SK-N-SH (cell line): ENCODE measurements around the gene CACNA1G. TPM values are rescaled to one million over a fixed set of nuclear protein-coding genes. Genes with fewer than 3 reads are reported as not detected.

Source experiments
- CTCF ChIA-PET: fragments of 300-600, 350-600 bp; formaldehyde crosslinking; extraction: SDS; loops from one replicate; lab custom pipeline; 2021; lab: Yijun Ruan, JAX
- POLR2A ChIA-PET: fragments of 350-600 bp; sonication (Branson Sonifier 250); formaldehyde crosslinking; extraction: SDS; loops from one replicate; lab custom pipeline; 2020; ENCODE audit warnings: antibody characterized with exemption, inconsistent platforms; lab: Yijun Ruan, JAX
- DNase-seq: peaks from one replicate; pipeline ENCODE4 v3.0.0; 2012
- H2AFZ ChIP-seq: fragments of 200-600 bp; sonication (generic); 2 replicates; pipeline ENCODE4 v1.8.1; 2016; ENCODE audit warnings: antibody characterized with exemption, mild to moderate bottlenecking, low read depth
- H3F3A ChIP-seq: fragments of 200-600 bp; sonication (generic); replicated peaks from 2 replicates; pipeline ENCODE3; 2016; ENCODE audit warnings: antibody characterized with exemption, mild to moderate bottlenecking; ENCODE audit not compliant: insufficient read depth
- H3K27ac ChIP-seq, 2 experiments: fragments of 200-500 bp in 1 of 2; fragments of 200-600 bp in 1 of 2; sonication (Bioruptor generic) in 1 of 2; sonication (generic), shearing (Covaris generic) in 1 of 2; 2 replicates each; pipeline versions ENCODE4 v1.5.1 to v1.6.1; 2014 to 2016; ENCODE audit warnings: low read depth in 2 of 2, inconsistent platforms in 1 of 2, low read length in 1 of 2, mild to moderate bottlenecking in 1 of 2, mixed read lengths in 1 of 2
- H3K27me3 ChIP-seq: fragments of 200-600 bp; sonication (generic), shearing (Covaris generic); 2 replicates; pipeline ENCODE4 v1.6.1; 2016; ENCODE audit warnings: mixed run types; ENCODE audit not compliant: insufficient read depth
- H3K36me3 ChIP-seq, 2 experiments: fragments of 200-500 bp in 1 of 2; fragments of 200-600 bp in 1 of 2; sonication (Bioruptor generic) in 1 of 2; sonication (generic) in 1 of 2; replicated peaks in 1 of 2; 2 replicates each; pipeline versions ENCODE3 to v1.5.1; 2014 to 2016; ENCODE audit warnings: low read length in 1 of 2, mild to moderate bottlenecking in 1 of 2; ENCODE audit not compliant: insufficient read depth in 2 of 2, control insufficient read depth in 1 of 2
- H3K4me1 ChIP-seq, 2 experiments: fragments of 200-500 bp in 1 of 2; fragments of 200-600 bp in 1 of 2; sonication (Bioruptor generic) in 1 of 2; sonication (generic), shearing (Covaris generic) in 1 of 2; 2 replicates each; pipeline versions ENCODE4 v1.5.1 to v1.6.1; 2014 to 2016; ENCODE audit warnings: low read depth in 1 of 2, low read length in 1 of 2, mixed run types in 1 of 2; ENCODE audit not compliant: insufficient read depth in 2 of 2, control insufficient read depth in 1 of 2
- H3K4me2 ChIP-seq: fragments of 200-600 bp; sonication (generic), shearing (Covaris generic); 2 replicates; pipeline ENCODE4 v1.6.1; 2017; ENCODE audit warnings: mixed run types
- H3K4me3 ChIP-seq, 2 experiments: fragments of 200-500 bp in 1 of 2; fragments of 200-600 bp in 1 of 2; sonication (Bioruptor generic) in 1 of 2; sonication (generic), shearing (Covaris generic) in 1 of 2; 2 replicates each; pipeline versions ENCODE4 v1.5.1 to v1.8.1; 2014 to 2016; ENCODE audit warnings: low read depth in 2 of 2, inconsistent platforms in 1 of 2, low read length in 1 of 2, mild to moderate bottlenecking in 1 of 2, mixed read lengths in 1 of 2, moderate library complexity in 1 of 2
- H3K79me2 ChIP-seq: fragments of 200-600 bp; sonication (generic); 2 replicates; pipeline ENCODE4 v1.8.1; 2017; ENCODE audit warnings: mild to moderate bottlenecking; ENCODE audit not compliant: insufficient read depth
- H3K9ac ChIP-seq: fragments of 200-600 bp; sonication (generic); 2 replicates; pipeline ENCODE4 v1.6.1; 2017; ENCODE audit warnings: mixed run types
- H3K9me2 ChIP-seq: fragments of 200-600 bp; sonication (generic); 2 replicates; pipeline ENCODE4 v1.6.1; 2017; ENCODE audit warnings: mixed run types
- H3K9me3 ChIP-seq: fragments of 200-600 bp; sonication (generic); 2 replicates; pipeline ENCODE4 v1.6.1; 2017; ENCODE audit warnings: mixed run types, mild to moderate bottlenecking, moderate library complexity
- H4K20me1 ChIP-seq: fragments of 200-600 bp; sonication (generic); 2 replicates; pipeline ENCODE4 v1.6.1; 2017; ENCODE audit warnings: mild to moderate bottlenecking, mixed run types; ENCODE audit not compliant: insufficient read depth
- CHD2 ChIP-seq: fragments of 150-350 bp; IDR thresholded peaks from 2 replicates; pipeline ENCODE4 v1.6.1; 2018; ENCODE audit warnings: low read length; ENCODE audit not compliant: partially characterized antibody
- ELF1 ChIP-seq: IDR thresholded peaks from 2 replicates; pipeline ENCODE4 v1.4.0; 2012
- EP300 ChIP-seq, 2 experiments: IDR thresholded peaks; 2 replicates each; pipeline versions ENCODE4 v1.4.0 to v1.6.1; 2012; ENCODE audit warnings: borderline replicate concordance in 1 of 2, low read depth in 1 of 2, low read length in 1 of 2
- EZH2phosphoT487 ChIP-seq: fragments of 200-600 bp; sonication (generic); IDR thresholded peaks from 2 replicates; pipeline ENCODE4 v1.6.1; 2017; ENCODE audit warnings: low read depth, mixed run types, mild to moderate bottlenecking, antibody characterized with exemption, moderate library complexity, borderline replicate concordance
- FOSL2 ChIP-seq: IDR thresholded peaks from 2 replicates; pipeline ENCODE4 v1.4.0; 2012; ENCODE audit warnings: low read depth, mild to moderate bottlenecking, moderate library complexity, borderline replicate concordance
- GABPA ChIP-seq: IDR thresholded peaks from 2 replicates; pipeline ENCODE4 v1.4.0; 2012; ENCODE audit warnings: low read depth, mild to moderate bottlenecking
- GATA2 ChIP-seq: sonication (generic); formaldehyde crosslinking; IDR thresholded peaks from 2 replicates; pipeline ENCODE4 v1.5.0; 2020; ENCODE audit warnings: mild to moderate bottlenecking, missing genetic modification reagents
- NFIC ChIP-seq: IDR thresholded peaks from 2 replicates; pipeline ENCODE4 v1.4.0; 2012; ENCODE audit warnings: borderline replicate concordance
- NRF1 ChIP-seq: IDR thresholded peaks from 2 replicates; pipeline ENCODE4 v1.6.1; 2012; ENCODE audit warnings: low read depth, mild to moderate bottlenecking, low read length
- SIN3A ChIP-seq: IDR thresholded peaks from 2 replicates; pipeline ENCODE4 v1.6.1; 2012; ENCODE audit warnings: low read depth, mild to moderate bottlenecking, low read length, moderate library complexity, borderline replicate concordance
- SMC3 ChIP-seq: IDR thresholded peaks from 2 replicates; pipeline ENCODE4 v1.6.1; 2012; ENCODE audit warnings: low read depth, low read length, improper control_type of control experiment
- TAF1 ChIP-seq: IDR thresholded peaks from 2 replicates; pipeline ENCODE4 v1.6.1; 2012; ENCODE audit warnings: low read depth, mild to moderate bottlenecking, low read length, moderate library complexity, borderline replicate concordance
- TEAD4 ChIP-seq: IDR thresholded peaks from 2 replicates; pipeline ENCODE4 v1.4.0; 2012; ENCODE audit warnings: mild to moderate bottlenecking, borderline replicate concordance; ENCODE audit not compliant: insufficient read depth
- USF2 ChIP-seq: fragments of 150-350 bp; IDR thresholded peaks from 2 replicates; pipeline ENCODE4 v1.6.1; 2017; ENCODE audit warnings: antibody characterized with exemption, low read length, low read depth, borderline replicate concordance
- WGBS: methylation state at CpG from one replicate; pipeline ENCODE4 v1.1.6; 2017; ENCODE audit warnings: low lambda C conversion rate; 5-methylcytosine and 5-hydroxymethylcytosine counted together
- polyA plus RNA-seq, 3 experiments: library from polyadenylated mRNA; depleted of rRNA; stranded (reverse); fragments of >200 nt; gene quantifications; 2 replicates each; pipeline ENCODE4 v1.2.3, GENCODE V29; 2012
- TF ChIP-seq, protein P1 (sequence below): IDR thresholded peaks from 2 replicates; pipeline ENCODE4 v1.4.0; 2012; ENCODE audit warnings: low read depth, borderline replicate concordance
- TF ChIP-seq, protein P2 (sequence below): IDR thresholded peaks from 2 replicates; pipeline ENCODE4 v1.4.0; 2012; ENCODE audit warnings: low read depth

CACNA1G gene
- polyA plus RNA-seq, 1 of the 3 experiments (the other 2 are of a cell fraction) = 0.21 TPM

- Histone ChIP-seq H3K4me3 (no peak overlapping the region), H3K79me2 (no peaks in the 10 kb centered on the region), H3K9me2 (no peaks in the 10 kb centered on the region), H3K36me3 (no peaks in the 10 kb centered on the region), H2AFZ (no peak overlapping the region), H3K27ac (no peak overlapping the region), H3K9me3 (no peaks in the 10 kb centered on the region), H3K4me2 (no peak overlapping the region), H4K20me1 (no peaks in the 10 kb centered on the region), H3K4me1 (peaks cover 7 to 50% of the 10 kb centered on the region in 2 experiments), H3K9ac (no peak overlapping the region), H3K27me3 (no peaks in the 10 kb centered on the region), H3F3A (no peaks in the 10 kb centered on the region)
- 86% methylated on average over 15 of the region's 24 CpGs for WGBS
- POLR2A ChIA-PET = no interaction called here
- TF ChIP-seq, protein P1, sequence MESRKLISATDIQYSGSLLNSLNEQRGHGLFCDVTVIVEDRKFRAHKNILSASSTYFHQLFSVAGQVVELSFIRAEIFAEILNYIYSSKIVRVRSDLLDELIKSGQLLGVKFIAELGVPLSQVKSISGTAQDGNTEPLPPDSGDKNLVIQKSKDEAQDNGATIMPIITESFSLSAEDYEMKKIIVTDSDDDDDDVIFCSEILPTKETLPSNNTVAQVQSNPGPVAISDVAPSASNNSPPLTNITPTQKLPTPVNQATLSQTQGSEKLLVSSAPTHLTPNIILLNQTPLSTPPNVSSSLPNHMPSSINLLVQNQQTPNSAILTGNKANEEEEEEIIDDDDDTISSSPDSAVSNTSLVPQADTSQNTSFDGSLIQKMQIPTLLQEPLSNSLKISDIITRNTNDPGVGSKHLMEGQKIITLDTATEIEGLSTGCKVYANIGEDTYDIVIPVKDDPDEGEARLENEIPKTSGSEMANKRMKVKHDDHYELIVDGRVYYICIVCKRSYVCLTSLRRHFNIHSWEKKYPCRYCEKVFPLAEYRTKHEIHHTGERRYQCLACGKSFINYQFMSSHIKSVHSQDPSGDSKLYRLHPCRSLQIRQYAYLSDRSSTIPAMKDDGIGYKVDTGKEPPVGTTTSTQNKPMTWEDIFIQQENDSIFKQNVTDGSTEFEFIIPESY = no peak
- TF ChIP-seq TAF1 = no peak
- no peak for TF ChIP-seq ELF1
- no peak for TF ChIP-seq FOSL2
- no peak for DNase-seq
- CTCF ChIA-PET = interaction anchor here (1.0 to 22.2 kb wide), 9 partner anchors 10 to 86 kb away, joined by 3 to 402 read pairs (median 5); partner anchors contain the start of genes ABCC3 and CACNA1G
Observed at GRCh38 chr17:50609380-50610074, 49.0 kb downstream of the CACNA1G start.

GRCh38 chr17:50611634-50612033, 51.1 kb downstream of the CACNA1G start:
- H3K4me1 ChIP-seq = peaks cover 0 to 40% of the 10 kb centered on the region in 2 experiments; a peak in 1 of 4 replicates
- WGBS = 83% methylated on average over 6 of the region's 6 CpGs

DNA sequence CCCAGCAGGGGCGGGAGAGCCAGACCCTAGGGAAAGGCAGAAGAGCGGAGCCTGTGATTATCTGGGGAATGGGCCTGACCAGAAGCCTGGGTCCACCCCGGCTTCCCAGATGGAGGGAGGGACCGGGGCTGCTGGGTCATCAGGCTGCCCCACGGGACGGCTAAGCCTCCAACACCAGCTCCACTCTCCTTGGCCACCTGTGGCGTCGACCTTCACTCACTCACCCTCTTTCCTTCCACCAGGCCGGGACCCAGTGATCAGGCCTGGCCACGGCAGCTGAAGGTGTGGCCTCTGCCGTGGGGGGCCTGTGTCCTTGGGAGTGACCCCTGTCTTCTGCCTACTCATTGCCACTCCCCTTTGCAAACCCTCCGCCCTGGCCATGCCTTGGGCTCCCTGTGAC, 51.8 kb downstream of the CACNA1G start:
- Histone ChIP-seq H3K4me3 (no peak overlapping the region), H2AFZ (no peak overlapping the region), H3K9me2 (no peaks in the 10 kb centered on the region), H3K36me3 (no peaks in the 10 kb centered on the region), H3K79me2 (no peaks in the 10 kb centered on the region), H4K20me1 (no peaks in the 10 kb centered on the region), H3K4me1 (peaks cover 0 to 37% of the 10 kb centered on the region in 2 experiments; a peak in 1 of 4 replicates), H3K9ac (no peak overlapping the region), H3K27me3 (no peaks in the 10 kb centered on the region), H3K9me3 (no peaks in the 10 kb centered on the region), H3F3A (no peaks in the 10 kb centered on the region), H3K4me2 (no peak overlapping the region), H3K27ac (no peak overlapping the region)
- ChIA-PET POLR2A (no interaction called here), CTCF (interaction anchor here (0.9 to 22.2 kb wide), 7 partner anchors 9 to 66 kb away, joined by 3 to 402 read pairs (median 3); partner anchors contain the start of genes ABCC3 and SPATA20)
- DNase-seq = no peak
- WGBS = 87% methylated on average over 12 of the region's 12 CpGs
- TF ChIP-seq NRF1 (no peak), NFIC (no peak), EZH2phosphoT487 (no peak), CHD2 (no peak), GABPA (no peak), GATA2 (no peak), USF2 (no peak), TEAD4 (no peak), EP300 (IDR thresholded peaks at IDR 0.05; ENCODE audit: borderline replicate concordance in 1 of 2, low read depth in 1 of 2, low read length in 1 of 2) (no peak)
- TF ChIP-seq, protein P1 = no peak
- TF ChIP-seq, protein P2, sequence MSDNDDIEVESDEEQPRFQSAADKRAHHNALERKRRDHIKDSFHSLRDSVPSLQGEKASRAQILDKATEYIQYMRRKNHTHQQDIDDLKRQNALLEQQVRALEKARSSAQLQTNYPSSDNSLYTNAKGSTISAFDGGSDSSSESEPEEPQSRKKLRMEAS = no peak

More at GRCh38 chr17:50611634-50612033, 51.1 kb downstream of the CACNA1G start:
- H2AFZ ChIP-seq = no peak overlapping the region
- no peaks in the 10 kb centered on the region for H3K27me3 ChIP-seq
- H3K4me3 ChIP-seq = no peak overlapping the region
- CTCF ChIA-PET = interaction anchor here (0.9 to 22.2 kb wide), 4 partner anchors 14 to 84 kb away, joined by 3 to 402 read pairs (median 16); partner anchors contain the start of gene ABCC3
- no peak overlapping the region for H3K9ac ChIP-seq
- no peaks in the 10 kb centered on the region for H3K9me2 ChIP-seq
- H3K4me2 ChIP-seq = no peak overlapping the region
- POLR2A ChIA-PET = no interaction called here
- no peaks in the 10 kb centered on the region for H3F3A ChIP-seq
- H3K9me3 ChIP-seq = no peaks in the 10 kb centered on the region
- DNase-seq = no peak
- H4K20me1 ChIP-seq = no peaks in the 10 kb centered on the region
- no peaks in the 10 kb centered on the region for H3K36me3 ChIP-seq
- no peak overlapping the region for H3K27ac ChIP-seq
- no peak for TF ChIP-seq SIN3A
- no peak for TF ChIP-seq SMC3
- no peaks in the 10 kb centered on the region for H3K79me2 ChIP-seq
